Measurements from ENCODE around the gene ZNF469.

Gene ZNF469

GRCh38 chr16:88346680-88347505 lies 35.9 kb upstream of the ZNF469 start:
- no peak for DNase-seq

- no peak for DNase-seq
Measured at GRCh38 chr16:88347656-88348376, 34.9 kb upstream of the ZNF469 start.

- no peak for DNase-seq
Measured at GRCh38 chr16:88348377-88349152, 34.2 kb upstream of the ZNF469 start.

- DNase-seq, result no peak
Measured at GRCh38 chr16:88349153-88349902, 33.4 kb upstream of the ZNF469 start.

- no peak for DNase-seq
Measured at GRCh38 chr16:88349903-88350900, 32.6 kb upstream of the ZNF469 start.

- DNase-seq, result no peak
Measured at GRCh38 chr16:88350922-88351321, 31.8 kb upstream of the ZNF469 start.

GRCh38 chr16:88351491-88352101 lies 31.2 kb upstream of the ZNF469 start:
- no peak for DNase-seq

GRCh38 chr16:88352261-88353200 lies 30.2 kb upstream of the ZNF469 start:
- no peak for DNase-seq

- no peak for DNase-seq
Measured at GRCh38 chr16:88353232-88353631, 29.5 kb upstream of the ZNF469 start.

- DNase-seq, result no peak
Measured at GRCh38 chr16:88353691-88354090, 29.1 kb upstream of the ZNF469 start.

- no peak for DNase-seq
Measured at GRCh38 chr16:88354229-88355092, 28.3 kb upstream of the ZNF469 start.

- DNase-seq, result no peak
Measured at GRCh38 chr16:88355093-88355388, 27.7 kb upstream of the ZNF469 start.

GRCh38 chr16:88355389-88356123 lies 27.2 kb upstream of the ZNF469 start:
- DNase-seq, result no peak

- DNase-seq, result no peak
Measured at GRCh38 chr16:88356124-88356726, 26.5 kb upstream of the ZNF469 start.

GRCh38 chr16:88356727-88357199 lies 26.0 kb upstream of the ZNF469 start:
- DNase-seq, result no peak

- DNase-seq, result no peak
Measured at GRCh38 chr16:88357317-88358022, 25.3 kb upstream of the ZNF469 start.

GRCh38 chr16:88358023-88358420 lies 24.7 kb upstream of the ZNF469 start:
- DNase-seq, result no peak
